Smooth muscle cell (in vitro differentiated cells): ENCODE measurements around the gene DDAH1. TPM values are rescaled to one million over a fixed set of nuclear protein-coding genes. Genes with fewer than 3 reads are reported as not detected.

Source experiments
- DNase-seq: peaks from one replicate; lab custom pipeline; 2025; ENCODE audit not compliant: unreplicated experiment; lab: John Stamatoyannopoulos, UW
- H2AFZ ChIP-seq: fragments of 200-600 bp; sonication (generic); 2 replicates; pipeline ENCODE4 v1.6.0; 2016; ENCODE audit warnings: antibody characterized with exemption, low read depth, mild to moderate bottlenecking
- H3F3A ChIP-seq: fragments of 200-600 bp; sonication (generic); 2 replicates; pipeline ENCODE4 v1.6.0; 2017; ENCODE audit warnings: antibody characterized with exemption, low read depth
- H3K27ac ChIP-seq: fragments of 200-600 bp; sonication (generic); 2 replicates; pipeline ENCODE4 v1.5.1; 2016; ENCODE audit warnings: low read depth, mild to moderate bottlenecking
- H3K27me3 ChIP-seq: fragments of 200-600 bp; sonication (generic); 2 replicates; pipeline ENCODE4 v1.6.1; 2016; ENCODE audit warnings: low read depth, mild to moderate bottlenecking
- H3K36me3 ChIP-seq: fragments of 200-600 bp; sonication (generic); 2 replicates; pipeline ENCODE4 v1.5.1; 2016; ENCODE audit warnings: low read depth
- H3K4me1 ChIP-seq: fragments of 200-600 bp; sonication (generic); 2 replicates; pipeline ENCODE4 v1.5.1; 2016; ENCODE audit warnings: low read depth
- H3K4me2 ChIP-seq: fragments of 200-600 bp; sonication (generic); 2 replicates; pipeline ENCODE4 v1.6.0; 2016; ENCODE audit warnings: mild to moderate bottlenecking
- H3K4me3 ChIP-seq: fragments of 200-600 bp; sonication (generic); 2 replicates; pipeline ENCODE4 v1.5.1; 2016; ENCODE audit warnings: mild to moderate bottlenecking
- H3K79me2 ChIP-seq: fragments of 200-600 bp; sonication (generic); 2 replicates; pipeline ENCODE4 v1.6.0; 2016; ENCODE audit warnings: low read depth, mild to moderate bottlenecking
- H3K9ac ChIP-seq: fragments of 200-600 bp; sonication (generic); 2 replicates; pipeline ENCODE4 v1.6.0; 2016; ENCODE audit warnings: low read depth
- H3K9me3 ChIP-seq: fragments of 200-600 bp; sonication (generic); replicated peaks from 2 replicates; pipeline ENCODE4 v1.5.1; 2016; ENCODE audit warnings: low read depth
- H4K20me1 ChIP-seq: fragments of 200-600 bp; sonication (generic); 2 replicates; pipeline ENCODE4 v1.6.0; 2016; ENCODE audit warnings: low read depth
- WGBS: methylation state at CpG from one replicate; pipeline ENCODE4 v1.1.7; 2016; ENCODE audit warnings: low lambda C conversion rate; 5-methylcytosine and 5-hydroxymethylcytosine counted together
- polyA plus RNA-seq: library from polyadenylated mRNA; unstranded; fragments of >200 nt; fragmentation: Nextera tagmentation; extraction: Ambion mirVana; gene quantifications from 2 replicates; pipeline ENCODE4 v1.2.1, GENCODE V29; 2016
- total RNA-seq: library from RNA; depleted of rRNA; stranded (reverse); fragments of >200 nt; gene quantifications from 2 replicates; pipeline ENCODE4 v1.2.3, GENCODE V29; 2014
- TF ChIP-seq, protein P1 (sequence below): fragments of 200-600 bp; sonication (generic); IDR thresholded peaks from 2 replicates; pipeline ENCODE4 v1.5.1; 2017; ENCODE audit warnings: borderline replicate concordance, mild to moderate bottlenecking, antibody characterized with exemption; ENCODE audit not compliant: insufficient read depth, poor library complexity, severe bottlenecking

Gene DDAH1
- total and polyA plus RNA-seq, 2 experiments from 2014 or later, result 13.8 to 30.8 TPM

DNA sequence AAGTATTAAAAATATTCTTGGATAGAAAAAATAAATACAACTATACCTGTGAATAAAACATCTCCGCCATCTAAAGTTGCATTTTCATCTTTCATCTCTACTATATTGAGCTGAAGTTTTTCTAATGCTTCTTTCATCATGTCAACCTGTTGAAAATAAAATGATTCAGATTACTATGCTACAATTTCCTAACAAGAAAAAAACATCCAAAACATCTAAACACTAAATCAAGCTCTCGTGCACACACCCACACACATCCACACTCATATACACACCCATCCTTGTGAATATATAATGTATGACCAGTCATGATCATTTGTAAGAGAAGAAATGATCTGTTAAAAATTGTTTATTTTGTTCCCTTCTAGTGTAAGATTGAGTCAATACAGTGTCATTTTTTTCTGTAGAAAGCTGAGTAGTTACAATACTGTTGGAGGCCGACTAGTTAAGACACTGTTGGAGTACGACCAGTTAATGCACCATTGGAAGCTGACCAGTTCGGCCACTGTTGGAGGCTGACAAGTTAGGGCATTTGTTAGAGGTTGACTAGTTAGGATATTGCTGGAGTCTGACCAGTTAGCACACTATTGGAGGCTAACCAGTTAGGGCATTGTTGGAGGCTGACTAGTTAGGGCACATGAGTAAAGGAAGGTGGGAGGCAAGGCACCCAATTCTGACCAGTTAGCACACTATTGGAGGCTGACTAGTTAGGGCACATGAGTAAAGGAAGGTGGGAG is 106.1 kb downstream of the DDAH1 start:
- H3K27me3 ChIP-seq, result no peaks in the 10 kb centered on the region
- H3K9ac ChIP-seq, result no peak overlapping the region
- whole genome bisulfite sequencing, result 99% methylated on average over 5 of the region's 5 CpGs
- DNase-seq, result no peak
- H3K4me1 ChIP-seq, result peaks cover 9% of the 10 kb centered on the region
- H3K79me2 ChIP-seq, result peaks cover 4% of the 10 kb centered on the region
- peaks cover 11% of the 10 kb centered on the region for H3F3A ChIP-seq
- no peak overlapping the region for H2AFZ ChIP-seq
- no peak overlapping the region for H3K4me2 ChIP-seq
- no peak overlapping the region for H3K27ac ChIP-seq
- TF ChIP-seq, protein P1, sequence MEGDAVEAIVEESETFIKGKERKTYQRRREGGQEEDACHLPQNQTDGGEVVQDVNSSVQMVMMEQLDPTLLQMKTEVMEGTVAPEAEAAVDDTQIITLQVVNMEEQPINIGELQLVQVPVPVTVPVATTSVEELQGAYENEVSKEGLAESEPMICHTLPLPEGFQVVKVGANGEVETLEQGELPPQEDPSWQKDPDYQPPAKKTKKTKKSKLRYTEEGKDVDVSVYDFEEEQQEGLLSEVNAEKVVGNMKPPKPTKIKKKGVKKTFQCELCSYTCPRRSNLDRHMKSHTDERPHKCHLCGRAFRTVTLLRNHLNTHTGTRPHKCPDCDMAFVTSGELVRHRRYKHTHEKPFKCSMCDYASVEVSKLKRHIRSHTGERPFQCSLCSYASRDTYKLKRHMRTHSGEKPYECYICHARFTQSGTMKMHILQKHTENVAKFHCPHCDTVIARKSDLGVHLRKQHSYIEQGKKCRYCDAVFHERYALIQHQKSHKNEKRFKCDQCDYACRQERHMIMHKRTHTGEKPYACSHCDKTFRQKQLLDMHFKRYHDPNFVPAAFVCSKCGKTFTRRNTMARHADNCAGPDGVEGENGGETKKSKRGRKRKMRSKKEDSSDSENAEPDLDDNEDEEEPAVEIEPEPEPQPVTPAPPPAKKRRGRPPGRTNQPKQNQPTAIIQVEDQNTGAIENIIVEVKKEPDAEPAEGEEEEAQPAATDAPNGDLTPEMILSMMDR, result no peak
- no peaks in the 10 kb centered on the region for H3K36me3 ChIP-seq
- H3K4me3 ChIP-seq, result no peak overlapping the region
- H4K20me1 ChIP-seq, result no peaks in the 10 kb centered on the region
- H3K9me3 ChIP-seq, result no peaks in the 10 kb centered on the region

DNA sequence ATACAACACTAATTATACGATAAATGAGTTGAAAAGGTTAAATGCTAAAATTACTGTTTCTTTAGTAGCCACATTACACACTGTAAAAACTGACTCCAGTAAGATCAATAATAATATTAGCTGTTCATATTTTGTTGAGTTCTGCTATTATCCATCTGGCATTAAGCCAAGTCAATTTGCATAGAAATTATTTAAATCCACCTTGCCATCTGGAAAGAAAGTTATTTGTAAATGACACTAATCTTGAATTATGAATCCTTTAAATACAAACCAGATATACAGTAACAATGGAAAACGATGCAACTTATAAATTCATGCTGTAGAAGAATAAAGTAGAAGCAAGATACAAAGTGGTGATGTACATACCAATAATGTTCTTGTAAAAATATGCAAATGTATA is 107.1 kb downstream of the DDAH1 start:
- peaks cover 9% of the 10 kb centered on the region for H3K4me1 ChIP-seq
- no peaks in the 10 kb centered on the region for H3K27me3 ChIP-seq
- no peak overlapping the region for H3K4me2 ChIP-seq
- WGBS, result 100% methylated on average over 2 of the region's 2 CpGs
- peaks cover 4% of the 10 kb centered on the region for H3K79me2 ChIP-seq
- TF ChIP-seq, protein P1, result no peak
- no peak overlapping the region for H3K4me3 ChIP-seq
- no peak overlapping the region for H2AFZ ChIP-seq
- no peak overlapping the region for H3K27ac ChIP-seq
- DNase-seq, result no peak
- no peaks in the 10 kb centered on the region for H3K36me3 ChIP-seq
- H3F3A ChIP-seq, result peaks cover 11% of the 10 kb centered on the region
- no peak overlapping the region for H3K9ac ChIP-seq
- H3K9me3 ChIP-seq, result no peaks in the 10 kb centered on the region
- H4K20me1 ChIP-seq, result no peaks in the 10 kb centered on the region

DNA sequence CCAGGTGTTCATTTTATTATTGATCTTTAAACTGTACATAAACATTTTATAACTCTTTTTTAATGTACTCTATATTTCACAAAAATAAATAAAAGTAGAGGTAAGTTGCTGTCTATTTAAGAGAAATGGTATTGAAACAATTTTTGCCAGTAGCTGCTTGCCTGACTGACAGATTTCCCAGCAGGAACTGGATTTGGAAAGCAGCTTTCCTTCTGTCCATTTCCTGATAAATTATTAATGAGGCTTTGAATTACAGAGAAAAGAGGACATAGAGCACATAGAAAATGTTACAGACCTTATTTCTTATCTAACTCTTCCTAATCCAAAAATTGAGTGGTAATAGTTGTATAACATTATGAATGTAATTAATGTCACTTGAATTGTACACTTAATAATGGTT is 108.8 kb downstream of the DDAH1 start:
- no peak for DNase-seq
- no peak overlapping the region for H3K9ac ChIP-seq
- no peak overlapping the region for H2AFZ ChIP-seq
- H4K20me1 ChIP-seq, result no peaks in the 10 kb centered on the region
- H3K4me2 ChIP-seq, result no peak overlapping the region
- H3K36me3 ChIP-seq, result no peaks in the 10 kb centered on the region
- peaks cover 6% of the 10 kb centered on the region for H3F3A ChIP-seq
- no peak overlapping the region for H3K27ac ChIP-seq
- TF ChIP-seq, protein P1, result no peak
- peaks cover 9% of the 10 kb centered on the region for H3K4me1 ChIP-seq
- no peaks in the 10 kb centered on the region for H3K9me3 ChIP-seq
- H3K79me2 ChIP-seq, result peaks cover 4% of the 10 kb centered on the region
- H3K4me3 ChIP-seq, result no peak overlapping the region
- H3K27me3 ChIP-seq, result no peaks in the 10 kb centered on the region

DNA sequence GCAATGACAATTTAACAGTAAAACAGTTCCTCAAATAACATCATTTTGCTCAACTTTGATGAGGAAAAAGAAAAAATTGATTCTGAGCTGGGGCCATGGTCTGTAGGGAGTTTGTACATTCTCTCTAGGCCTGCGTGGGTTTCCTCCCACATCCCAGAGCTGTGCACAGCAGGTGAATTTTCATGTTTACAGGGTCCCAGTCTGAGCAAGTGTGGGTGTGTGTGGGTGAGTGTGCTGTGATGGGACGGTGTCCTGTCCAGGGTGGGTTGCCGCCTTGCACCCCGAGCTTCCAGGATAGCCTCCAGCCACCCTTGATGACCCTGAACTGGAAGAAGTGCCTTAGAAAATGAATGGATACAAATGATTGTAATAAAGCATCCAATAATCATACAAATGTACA is 112.9 kb downstream of the DDAH1 start:
- no peaks in the 10 kb centered on the region for H3F3A ChIP-seq
- no peak overlapping the region for H3K4me3 ChIP-seq
- H3K36me3 ChIP-seq, result peaks cover 22% of the 10 kb centered on the region
- 95% methylated on average over 4 of the region's 4 CpGs for WGBS
- no peaks in the 10 kb centered on the region for H3K79me2 ChIP-seq
- no peak overlapping the region for H2AFZ ChIP-seq
- H3K27me3 ChIP-seq, result no peaks in the 10 kb centered on the region
- no peak for DNase-seq
- no peaks in the 10 kb centered on the region for H3K9me3 ChIP-seq
- H3K9ac ChIP-seq, result no peak overlapping the region
- no peak overlapping the region for H3K27ac ChIP-seq
- no peaks in the 10 kb centered on the region for H4K20me1 ChIP-seq
- TF ChIP-seq, protein P1, result no peak
- H3K4me2 ChIP-seq, result no peak overlapping the region
- no peaks in the 10 kb centered on the region for H3K4me1 ChIP-seq
